HCT116 (cell line): ENCODE data around the gene ST3GAL3. TPM values are rescaled to one million over a fixed set of nuclear protein-coding genes. Genes with fewer than 3 reads are reported as not detected.

Experiments
- ATAC-seq: fragments of 200-7000 bp; cut with Tn5 transposase; 2 replicates; pipeline ENCODE4 v1.9.1; 2020; ENCODE audit warnings: mild to moderate bottlenecking, moderate library complexity
- BruUV-seq: library from RNA; stranded (reverse); fragments of 400-500 nt; replicated peaks from 2 replicates; lab custom pipeline; 2021; lab: Mats Ljungman, UMichigan
- CTCF ChIA-PET: fragments of 300-600 bp; sonication (Branson Sonifier 250); formaldehyde crosslinking; loops from one replicate; lab custom pipeline; 2021; ENCODE audit warnings: antibody characterized with exemption; lab: Charles Lee
- POLR2A ChIA-PET: fragments of 300-600, 350-600 bp; sonication (Branson Sonifier 250); formaldehyde crosslinking; loops from one replicate; lab custom pipeline; 2021; ENCODE audit warnings: antibody characterized with exemption; lab: Charles Lee
- RAD21 ChIA-PET, 2 experiments: fragments of 300-600 bp; sonication (Branson Sonifier 250); formaldehyde crosslinking; loops; one replicate each; lab custom pipeline; 2023; ENCODE audit warnings: low total read pairs in 2 of 2; ENCODE audit not compliant: uncharacterized antibody in 2 of 2, unreplicated experiment in 2 of 2, low non-redundant PET in 1 of 2; lab: Charles Lee
- DNase-seq: peaks from one replicate; pipeline ENCODE4 v3.0.0-alpha.2; 2010; ENCODE audit warnings: low read depth, low spot score
- H2AFZ ChIP-seq: fragments of 200-600 bp; shearing (Covaris generic), sonication (generic); 2 replicates; pipeline ENCODE4 v1.6.1; 2017; ENCODE audit warnings: low read depth, mixed run types, mixed read lengths, antibody characterized with exemption, low read length; ENCODE audit not compliant: poor library complexity, severe bottlenecking
- H3K27ac ChIP-seq: 2 replicates; pipeline ENCODE4 v1.5.1; 2012; ENCODE audit warnings: low read depth, low read length
- H3K27me3 ChIP-seq: fragments of 200-600 bp; sonication (generic); 2 replicates; pipeline ENCODE4 v1.6.1; 2016; ENCODE audit warnings: mixed run types, low read length, mixed read lengths; ENCODE audit not compliant: insufficient read depth
- H3K36me3 ChIP-seq, 2 experiments: fragments of 200-500 bp in 1 of 2; fragments of 200-600 bp in 1 of 2; sonication (Bioruptor generic) in 1 of 2; sonication (generic) in 1 of 2; 2 replicates each; pipeline versions ENCODE4 v1.5.1 to v1.6.1; 2014 to 2016; ENCODE audit warnings: low read length in 2 of 2, inconsistent platforms in 1 of 2, mixed read lengths in 1 of 2, mixed run types in 1 of 2; ENCODE audit not compliant: insufficient read depth in 2 of 2, control insufficient read depth in 1 of 2
- H3K4me1 ChIP-seq, 2 experiments: fragments of 200-600 bp in 1 of 2; sonication (generic) in 1 of 2; 2 replicates each; pipeline versions ENCODE4 v1.5.1 to v1.6.1; 2012 to 2017; ENCODE audit warnings: low read length in 2 of 2, inconsistent platforms in 1 of 2, mild to moderate bottlenecking in 1 of 2, mixed read lengths in 1 of 2, mixed run types in 1 of 2, moderate library complexity in 1 of 2; ENCODE audit not compliant: insufficient read depth in 2 of 2, control insufficient read depth in 1 of 2
- H3K4me2 ChIP-seq: fragments of 200-600 bp; sonication (generic); 2 replicates; pipeline ENCODE4 v1.6.1; 2017; ENCODE audit warnings: mixed run types, low read length, mixed read lengths
- H3K4me3 ChIP-seq, 2 experiments: fragments of 200-600 bp in 1 of 2; sonication (generic) in 1 of 2; replicated peaks in 1 of 2; 2 replicates each; pipeline ENCODE4 v1.5.1; 2011 to 2016; ENCODE audit warnings: low read length in 2 of 2, control low read depth in 1 of 2, low read depth in 1 of 2, mild to moderate bottlenecking in 1 of 2, mixed read lengths in 1 of 2, mixed run types in 1 of 2
- H3K79me2 ChIP-seq: fragments of 200-600 bp; sonication (generic); 2 replicates; pipeline ENCODE4 v1.6.1; 2017; ENCODE audit warnings: mild to moderate bottlenecking, mixed run types, low read length, moderate library complexity, mixed read lengths; ENCODE audit not compliant: insufficient read depth
- H3K9ac ChIP-seq: fragments of 200-600 bp; sonication (generic); 2 replicates; pipeline ENCODE4 v1.6.1; 2016; ENCODE audit warnings: low read length, mixed read lengths
- H3K9me2 ChIP-seq: fragments of 200-600 bp; sonication (generic), shearing (Covaris generic); 2 replicates; pipeline ENCODE4 v1.6.1; 2017; ENCODE audit warnings: mixed run types, mild to moderate bottlenecking, moderate library complexity; ENCODE audit not compliant: insufficient read depth
- H3K9me3 ChIP-seq, 2 experiments: fragments of 200-500 bp in 1 of 2; fragments of 200-600 bp in 1 of 2; sonication (Bioruptor generic) in 1 of 2; sonication (generic) in 1 of 2; 2 replicates each; pipeline ENCODE4 v1.6.1; 2014 to 2017; ENCODE audit warnings: low read length in 2 of 2, mixed read lengths in 2 of 2, inconsistent platforms in 1 of 2, low read depth in 1 of 2, mild to moderate bottlenecking in 1 of 2, mixed run types in 1 of 2, moderate library complexity in 1 of 2; ENCODE audit not compliant: control insufficient read depth in 1 of 2, insufficient read depth in 1 of 2
- H4K20me1 ChIP-seq: fragments of 200-600 bp; sonication (generic), shearing (Covaris generic); 2 replicates; pipeline ENCODE4 v1.6.1; 2017; ENCODE audit warnings: mixed run types, mild to moderate bottlenecking, moderate library complexity; ENCODE audit not compliant: insufficient read depth
- CTCF ChIP-seq, 3 experiments: fragments of 200-600 bp in 1 of 3; sonication (generic) in 1 of 3; IDR thresholded peaks in 2 of 3; conservative IDR thresholded peaks in 1 of 3; 2 replicates each; pipeline ENCODE4 v1.5.1; 2012 to 2017; ENCODE audit warnings: low read depth in 2 of 3, low read length in 2 of 3, antibody characterized with exemption in 1 of 3, borderline replicate concordance in 1 of 3, control low read depth in 1 of 3, mild to moderate bottlenecking in 1 of 3, mixed read lengths in 1 of 3, mixed run types in 1 of 3, moderate library complexity in 1 of 3; ENCODE audit not compliant: insufficient read depth in 1 of 3
- EGR1 ChIP-seq: IDR thresholded peaks from 2 replicates; pipeline ENCODE4 v1.6.1; 2012; ENCODE audit warnings: low read depth
- EZH2phosphoT487 ChIP-seq: fragments of 200-600 bp; IDR thresholded peaks from 2 replicates; pipeline ENCODE4 v1.6.1; 2018; ENCODE audit warnings: antibody characterized with exemption, borderline replicate concordance
- MAX ChIP-seq: IDR thresholded peaks from 2 replicates; pipeline ENCODE4 v1.6.1; 2012
- POLR2A ChIP-seq: IDR thresholded peaks from 2 replicates; pipeline ENCODE4 v1.7.0; 2011; ENCODE audit warnings: borderline replicate concordance; ENCODE audit not compliant: insufficient read depth, insufficient read length; ENCODE audit errors: extremely low read depth
- POLR2AphosphoS5 ChIP-seq: IDR thresholded peaks from 2 replicates; pipeline ENCODE4 v1.6.1; 2011; ENCODE audit warnings: mild to moderate bottlenecking, low read depth, low read length, moderate library complexity
- RAD21 ChIP-seq: IDR thresholded peaks from 2 replicates; pipeline ENCODE4 v1.6.1; 2012; ENCODE audit warnings: low read depth, mild to moderate bottlenecking
- REST ChIP-seq: IDR thresholded peaks from 2 replicates; pipeline ENCODE4 v1.6.1; 2012; ENCODE audit warnings: low read depth
- SIN3A ChIP-seq: IDR thresholded peaks from 2 replicates; pipeline ENCODE4 v1.6.1; 2012; ENCODE audit warnings: low read depth
- ZBTB33 ChIP-seq: IDR thresholded peaks from 2 replicates; pipeline ENCODE4 v1.6.1; 2011; ENCODE audit warnings: mild to moderate bottlenecking, low read length, moderate library complexity; ENCODE audit not compliant: insufficient replicate concordance; ENCODE audit errors: extremely low read depth
- ZFX ChIP-seq: fragments of 450-650 bp; IDR thresholded peaks from 2 replicates; pipeline ENCODE4 v1.6.1; 2017
- intact Hi-C: fragments of 100-400 bp; cut with micrococcal nuclease; formaldehyde crosslinking; loops from 2 replicates; pipeline ENCODE4 v1.10.0; 2022
- total RNA-seq: library from RNA; stranded (reverse); gene quantifications from one replicate; pipeline ENCODE4 v1.2.1, GENCODE V29; 2021; ENCODE audit not compliant: unreplicated experiment

ST3GAL3 gene
- total RNA-seq, 1 experiment from 2014 or later: 7.2 TPM

- no peak overlapping the region for H3K4me3 ChIP-seq
- H2AFZ ChIP-seq: no peak overlapping the region
- no peak overlapping the region for H3K27ac ChIP-seq
- H3K4me1 ChIP-seq: no peaks in the 10 kb centered on the region
- intact Hi-C loops: no loop called here
- ChIA-PET CTCF (no interaction called here), POLR2A (interaction anchor here (1.6 kb wide), 1 partner anchor 8 kb away, joined by 5 read pairs; the partner anchor contains the start of gene ST3GAL3), RAD21 (no interaction called here)
- no peak for ATAC-seq
- H3K9me3 ChIP-seq: no peaks in the 10 kb centered on the region
- no peak for TF ChIP-seq POLR2A
- no peak for TF ChIP-seq REST
- TF ChIP-seq EZH2phosphoT487: no peak
- no peak for TF ChIP-seq ZFX
- no peak for TF ChIP-seq RAD21
- TF ChIP-seq SIN3A: no peak
- no peaks in the 10 kb centered on the region for H3K79me2 ChIP-seq
- peaks cover 45 to 64% of the 10 kb centered on the region in 2 experiments for H3K36me3 ChIP-seq
- no peaks in the 10 kb centered on the region for H4K20me1 ChIP-seq
- no TSS peak for BruUV-seq
- no peak overlapping the region for H3K9ac ChIP-seq
- no peak overlapping the region for H3K4me2 ChIP-seq
- no peaks in the 10 kb centered on the region for H3K27me3 ChIP-seq
- no peak for DNase-seq
- no peaks in the 10 kb centered on the region for H3K9me2 ChIP-seq
Measured at GRCh38 chr1:43699281-43699680, 8.1 kb upstream of the ST3GAL3 start.

DNA sequence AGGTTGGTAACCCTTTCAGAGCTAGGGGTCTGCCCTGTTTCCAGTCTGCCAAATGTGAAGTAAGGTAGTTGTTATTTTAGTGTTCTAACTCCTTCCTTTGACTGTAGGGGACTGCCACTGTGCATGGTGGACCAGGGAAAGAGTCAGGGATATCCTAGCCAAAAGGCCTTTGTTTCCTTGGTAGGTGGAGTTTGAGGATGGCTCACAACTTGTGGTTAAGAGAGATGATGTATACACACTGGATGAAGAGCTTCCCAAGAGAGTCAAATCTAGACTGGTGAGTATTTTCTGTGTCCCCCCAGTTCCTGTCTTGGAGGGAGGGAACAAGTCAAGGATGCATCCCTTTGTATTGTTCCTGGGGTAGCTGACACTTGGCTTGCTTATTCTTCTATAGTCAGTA, 3.5 kb upstream of the ST3GAL3 start:
- BruUV-seq: no TSS peak
- H3K4me2 ChIP-seq: no peak overlapping the region
- H3K27ac ChIP-seq: no peak overlapping the region
- no peaks in the 10 kb centered on the region for H3K27me3 ChIP-seq
- H3K9ac ChIP-seq: no peak overlapping the region
- no peaks in the 10 kb centered on the region for H3K9me2 ChIP-seq
- no peak for TF ChIP-seq POLR2AphosphoS5
- no peak for TF ChIP-seq ZBTB33
- no peak for TF ChIP-seq EGR1
- TF ChIP-seq CTCF (IDR thresholded peaks at IDR 0.05 in 2 of 3, conservative IDR thresholded peaks at IDR 0.05 in 1 of 3; ENCODE audit: borderline replicate concordance in 1 of 3, insufficient read depth in 1 of 3, low read depth in 2 of 3, low read length in 2 of 3): no peak
- TF ChIP-seq MAX: no peak
- no peak for TF ChIP-seq POLR2A
- no peak overlapping the region for H3K4me3 ChIP-seq
- RAD21 ChIA-PET: no interaction called here
- ATAC-seq (no peak), DNase-seq (no peak)
- H2AFZ ChIP-seq: no peak overlapping the region
- intact Hi-C loops: no loop called here
- peaks cover 30 to 37% of the 10 kb centered on the region in 2 experiments for H3K36me3 ChIP-seq
- no peaks in the 10 kb centered on the region for H3K9me3 ChIP-seq
- no peaks in the 10 kb centered on the region; the same call in 1 of the 2 replicates for H3K79me2 ChIP-seq
- H4K20me1 ChIP-seq: no peaks in the 10 kb centered on the region
- CTCF ChIA-PET: interaction anchor here (1.9 kb wide), 1 partner anchor 231 kb away, joined by 7 read pairs; no protein-coding TSS in a partner anchor
- peaks cover 4 to 27% of the 10 kb centered on the region in 2 experiments; a peak in 3 of 4 replicates for H3K4me1 ChIP-seq
- POLR2A ChIA-PET: no interaction called here
